Prostate gland (tissue), 2 donors: ENCODE data around the gene CDV3. TPM values are rescaled to one million over a fixed set of nuclear protein-coding genes. Genes with fewer than 3 reads are reported as not detected.

Experiments
- DNase-seq: peaks from one replicate; pipeline ENCODE4 v3.0.0-alpha.2; 2019; ENCODE audit warnings: low spot score
- H3K27ac ChIP-seq, 2 donors: fragments of 200-600 bp; sonication (generic); 2 replicates each; pipeline ENCODE4 v1.5.1; 2017 to 2019
- H3K27me3 ChIP-seq: fragments of 200-600 bp; sonication (generic); replicated peaks from 2 replicates; pipeline ENCODE4 v1.5.1; 2019; ENCODE audit not compliant: insufficient read depth
- H3K36me3 ChIP-seq, 2 donors: fragments of 200-600 bp; sonication (generic); 1 replicate in 1 of 2; 2 replicates in 1 of 2; pipeline versions ENCODE4 v1.5.1 to v1.8.1; 2017 to 2019
- H3K4me1 ChIP-seq: fragments of 200-600 bp; sonication (generic); replicated peaks from 2 replicates; pipeline ENCODE4 v1.5.1; 2019
- H3K4me3 ChIP-seq, 2 donors: fragments of 200-600 bp; sonication (generic); 2 replicates each; pipeline ENCODE4 v1.5.1; 2017 to 2019
- H3K9me3 ChIP-seq: fragments of 200-600 bp; sonication (generic); 2 replicates; pipeline ENCODE4 v1.5.1; 2017
- POLR2A ChIP-seq: fragments of 450-650 bp; IDR thresholded peaks from one replicate; pipeline ENCODE4 v1.6.1; 2016; ENCODE audit warnings: antibody characterized with exemption, mild to moderate bottlenecking
- POLR2AphosphoS5 ChIP-seq: sonication (generic); formaldehyde crosslinking; IDR thresholded peaks from one replicate; pipeline ENCODE4 v1.6.1; 2017; ENCODE audit warnings: antibody characterized with exemption
- whole genome bisulfite sequencing: methylation state at CpG from one replicate; pipeline ENCODE4 v1.1.5; 2018; 5-methylcytosine and 5-hydroxymethylcytosine counted together
- intact Hi-C: fragments of 100-400 bp; cut with DNase I; formaldehyde crosslinking; loops from one replicate; pipeline ENCODE4 v1.14.2; 2022
- total RNA-seq, 2 donors: library from RNA; depleted of rRNA; stranded (reverse); fragments of >200 nt; gene quantifications; one replicate each; pipeline ENCODE4 v1.1.0, GENCODE V29; 2016
- TF ChIP-seq, protein P1 (sequence below), 4 experiments: fragments of 200-600 bp in 2 of 4; fragments of 450-650 bp in 2 of 4; sonication (generic) in 2 of 4; IDR thresholded peaks; 1 replicate in 3 of 4; 2 replicates in 1 of 4; pipeline ENCODE4 v1.5.1; 2016 to 2019; ENCODE audit warnings: antibody characterized with exemption in 4 of 4, mild to moderate bottlenecking in 2 of 4, moderate library complexity in 2 of 4

Gene CDV3
- total RNA-seq, 2 donors from 2014 or later: 68.8 to 105 TPM

DNA sequence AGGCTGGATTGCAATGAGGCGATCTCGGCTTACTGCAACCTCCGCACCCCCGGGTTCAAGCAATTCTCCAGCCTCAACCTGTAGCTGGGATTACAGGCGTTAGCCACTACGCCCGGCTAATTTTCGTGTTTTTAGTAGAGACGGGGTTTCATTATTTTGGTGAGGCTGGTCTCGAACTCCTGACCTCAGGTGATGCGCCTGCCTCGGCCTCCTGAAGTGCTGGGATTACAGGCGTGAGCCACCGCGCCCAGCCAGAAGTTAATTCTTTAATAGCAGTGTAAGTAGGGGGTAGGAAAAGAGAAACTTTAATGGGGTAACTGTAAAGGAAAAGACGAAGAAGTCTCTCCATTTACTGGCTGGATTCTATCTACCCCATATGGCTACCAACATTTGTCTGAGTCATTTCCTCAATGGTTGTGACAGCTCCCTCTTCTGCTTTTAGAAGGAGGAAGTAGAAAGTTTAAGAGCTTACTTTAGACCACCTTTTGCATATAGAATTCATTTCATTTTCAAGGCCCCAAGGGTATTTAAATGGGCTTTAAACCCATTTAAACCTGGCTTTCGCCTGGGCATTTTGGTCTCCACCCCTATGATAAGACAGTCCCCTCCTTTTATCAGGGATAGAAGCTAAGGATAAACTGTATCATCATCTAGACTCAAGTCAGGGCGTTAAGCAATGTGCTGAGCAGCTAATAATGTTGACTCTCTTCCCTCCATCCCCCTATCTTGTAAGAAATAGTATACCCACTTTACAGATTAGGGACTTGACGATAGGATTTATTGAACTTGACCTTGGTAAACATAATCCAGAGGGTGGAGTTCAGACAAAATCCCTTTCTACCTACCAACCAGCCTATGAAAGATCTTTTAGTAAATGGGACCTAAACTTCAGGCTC lies 1.1 kb upstream of the CDV3 start:
- H3K9me3 ChIP-seq: no peaks in the 10 kb centered on the region
- H3K27me3 ChIP-seq: no peaks in the 10 kb centered on the region
- TF ChIP-seq POLR2A (no peak), POLR2AphosphoS5 (no peak)
- TF ChIP-seq, protein P1, sequence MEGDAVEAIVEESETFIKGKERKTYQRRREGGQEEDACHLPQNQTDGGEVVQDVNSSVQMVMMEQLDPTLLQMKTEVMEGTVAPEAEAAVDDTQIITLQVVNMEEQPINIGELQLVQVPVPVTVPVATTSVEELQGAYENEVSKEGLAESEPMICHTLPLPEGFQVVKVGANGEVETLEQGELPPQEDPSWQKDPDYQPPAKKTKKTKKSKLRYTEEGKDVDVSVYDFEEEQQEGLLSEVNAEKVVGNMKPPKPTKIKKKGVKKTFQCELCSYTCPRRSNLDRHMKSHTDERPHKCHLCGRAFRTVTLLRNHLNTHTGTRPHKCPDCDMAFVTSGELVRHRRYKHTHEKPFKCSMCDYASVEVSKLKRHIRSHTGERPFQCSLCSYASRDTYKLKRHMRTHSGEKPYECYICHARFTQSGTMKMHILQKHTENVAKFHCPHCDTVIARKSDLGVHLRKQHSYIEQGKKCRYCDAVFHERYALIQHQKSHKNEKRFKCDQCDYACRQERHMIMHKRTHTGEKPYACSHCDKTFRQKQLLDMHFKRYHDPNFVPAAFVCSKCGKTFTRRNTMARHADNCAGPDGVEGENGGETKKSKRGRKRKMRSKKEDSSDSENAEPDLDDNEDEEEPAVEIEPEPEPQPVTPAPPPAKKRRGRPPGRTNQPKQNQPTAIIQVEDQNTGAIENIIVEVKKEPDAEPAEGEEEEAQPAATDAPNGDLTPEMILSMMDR (IDR thresholded peaks at IDR 0.05): no peak
- DNase-seq: no peak
- H3K36me3 ChIP-seq: no peaks in the 10 kb centered on the region
- intact Hi-C loops: loop anchor here (2.0 to 10.0 kb wide), 2 partner anchors 98 to 850 kb away; partner anchors contain the start of gene NPHP3
- peaks cover 6% of the 10 kb centered on the region for H3K4me1 ChIP-seq
- peak overlapping the region; percentile 72 to 82 for H3K27ac ChIP-seq
- peak overlapping the region; percentile 7 to 22 for H3K4me3 ChIP-seq
- WGBS: 83% methylated on average over 19 of the region's 19 CpGs

DNA sequence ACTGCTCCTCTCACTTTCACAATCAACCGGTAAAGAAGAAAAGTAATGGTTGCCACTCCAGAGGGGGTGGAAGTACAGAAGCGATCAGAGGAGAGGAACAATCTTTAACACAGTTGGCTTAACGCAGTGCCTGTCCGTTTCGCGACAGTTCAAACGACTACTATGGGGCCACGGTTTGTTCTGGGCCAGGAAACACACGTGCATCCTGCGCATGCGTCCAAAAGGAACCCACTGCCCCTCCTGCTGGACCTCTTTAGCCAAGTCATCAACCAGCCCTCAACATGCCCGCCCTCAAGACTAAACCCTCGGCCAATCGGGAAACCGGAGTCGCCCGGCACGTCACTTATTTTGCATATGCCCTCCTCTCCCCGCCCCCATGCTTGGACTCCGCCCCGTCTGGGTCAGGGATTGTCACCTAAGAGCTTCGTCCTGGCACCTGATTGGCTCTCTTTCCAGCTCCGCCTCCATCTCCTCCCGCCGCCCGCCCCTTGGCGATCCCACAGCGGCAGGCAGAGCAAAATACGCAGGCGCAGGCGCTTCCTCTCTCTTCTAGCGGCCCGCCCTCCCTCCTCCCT lies 345 bp upstream of the CDV3 start:
- no peaks in the 10 kb centered on the region for H3K9me3 ChIP-seq
- peak overlapping the region; percentile 92 for H3K27ac ChIP-seq
- DNase-seq: peak; percentile 100
- TF ChIP-seq, protein P1 (IDR thresholded peaks at IDR 0.05): peak in 2 of 4 experiments; percentile 34 to 46
- TF ChIP-seq POLR2A: peak; percentile 62
- TF ChIP-seq POLR2AphosphoS5: peak; percentile 86
- no peaks in the 10 kb centered on the region for H3K27me3 ChIP-seq
- H3K4me1 ChIP-seq: peaks cover 6% of the 10 kb centered on the region
- no peaks in the 10 kb centered on the region for H3K36me3 ChIP-seq
- intact Hi-C loops: loop anchor here (2.0 to 10.0 kb wide), 2 partner anchors 98 to 850 kb away; partner anchors contain the start of gene NPHP3
- under 1% methylated on average over 33 of the region's 33 CpGs for WGBS
- peak overlapping the region; percentile 63 to 84 for H3K4me3 ChIP-seq

DNA sequence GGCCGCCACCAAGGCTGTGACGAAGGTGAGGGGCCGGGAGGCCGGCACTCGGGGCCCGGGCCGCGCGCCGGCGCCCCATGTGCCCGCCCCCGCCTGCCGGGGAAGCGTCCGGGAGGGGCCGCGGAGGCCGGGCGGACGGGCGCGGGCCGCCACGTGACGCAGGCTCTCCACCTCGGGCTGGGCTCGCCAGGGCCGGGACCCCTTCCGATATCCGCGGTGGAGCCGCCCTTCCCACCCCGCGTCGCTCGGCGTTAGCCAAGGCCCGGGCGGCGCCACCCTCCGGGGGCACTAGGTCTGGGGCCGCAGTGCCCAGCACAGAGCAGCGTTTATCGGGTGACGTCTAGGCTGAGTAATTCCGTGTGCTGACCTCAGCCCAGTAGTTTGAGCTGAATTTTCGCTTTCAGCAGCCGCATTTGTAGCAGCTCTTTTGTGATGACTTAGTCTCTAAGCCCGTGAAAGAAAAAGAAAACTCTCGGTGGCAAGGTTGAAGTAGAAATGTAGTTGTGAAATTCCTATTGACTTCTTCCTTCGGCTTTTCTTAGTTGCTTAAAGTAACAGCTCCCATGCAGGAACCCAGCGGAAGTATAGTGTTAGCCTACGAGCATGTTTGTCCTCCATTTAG lies 885 bp downstream of the CDV3 start:
- H3K27me3 ChIP-seq: no peaks in the 10 kb centered on the region
- H3K4me3 ChIP-seq: peak overlapping the region; percentile 63 to 84
- H3K36me3 ChIP-seq: no peaks in the 10 kb centered on the region
- peak overlapping the region; percentile 92 for H3K27ac ChIP-seq
- H3K4me1 ChIP-seq: peaks cover 9% of the 10 kb centered on the region
- no peaks in the 10 kb centered on the region for H3K9me3 ChIP-seq
- peak; percentile 53 for DNase-seq
- intact Hi-C loops: loop anchor here (10.0 kb wide), 1 partner anchor 100 kb away; no protein-coding TSS in a partner anchor
- peak; percentile 24 for TF ChIP-seq POLR2AphosphoS5
- TF ChIP-seq POLR2A: peak; percentile 70
- TF ChIP-seq, protein P1 (IDR thresholded peaks at IDR 0.05): peak in 1 of 4 experiments; percentile 20
- under 1% methylated on average over 26 of the region's 54 CpGs for WGBS

DNA sequence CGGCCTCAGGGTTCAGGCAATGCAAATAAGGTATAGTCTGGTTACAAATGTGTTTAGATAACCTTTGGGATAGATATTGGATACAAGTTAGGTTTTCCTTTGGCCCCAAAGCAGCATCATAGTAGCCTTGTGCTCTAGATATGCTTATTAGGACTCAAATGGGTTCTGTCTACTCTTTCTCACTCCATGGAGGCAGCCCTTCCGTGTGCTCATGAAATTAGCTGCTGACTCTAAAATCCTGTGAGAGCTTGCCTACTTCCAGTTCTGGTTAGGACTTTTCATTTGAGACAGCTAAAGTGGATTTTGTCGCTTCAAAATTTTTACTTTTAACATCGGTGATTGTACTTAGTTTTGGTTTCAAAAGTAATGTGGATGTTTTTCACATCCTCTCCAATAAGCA lies 1.6 kb downstream of the CDV3 start:
- WGBS: 48% methylated on average over 4 of the region's 4 CpGs
- Histone ChIP-seq H3K9me3 (no peaks in the 10 kb centered on the region), H3K4me3 (peak overlapping the region; percentile 63 to 84), H3K27me3 (no peaks in the 10 kb centered on the region), H3K36me3 (no peaks in the 10 kb centered on the region), H3K4me1 (peaks cover 9% of the 10 kb centered on the region), H3K27ac (peak overlapping the region; percentile 92)
- TF ChIP-seq POLR2AphosphoS5: no peak
- TF ChIP-seq, protein P1 (IDR thresholded peaks at IDR 0.05): no peak
- no peak for TF ChIP-seq POLR2A
- no peak for DNase-seq
- intact Hi-C loops: loop anchor here (10.0 kb wide), 1 partner anchor 100 kb away; no protein-coding TSS in a partner anchor
